ENCODE data around the gene HVCN1. TPM values are rescaled to one million over a fixed set of nuclear protein-coding genes. Genes with fewer than 3 reads are reported as not detected.

The HVCN1 gene, protein sequence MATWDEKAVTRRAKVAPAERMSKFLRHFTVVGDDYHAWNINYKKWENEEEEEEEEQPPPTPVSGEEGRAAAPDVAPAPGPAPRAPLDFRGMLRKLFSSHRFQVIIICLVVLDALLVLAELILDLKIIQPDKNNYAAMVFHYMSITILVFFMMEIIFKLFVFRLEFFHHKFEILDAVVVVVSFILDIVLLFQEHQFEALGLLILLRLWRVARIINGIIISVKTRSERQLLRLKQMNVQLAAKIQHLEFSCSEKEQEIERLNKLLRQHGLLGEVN
- total RNA-seq, result 216 and 228 TPM in 2 replicates
- total RNA-seq (2013), result 456 TPM
- 422 and 658 TPM in 2 replicates for polyA plus RNA-seq
- 307 and 330 TPM in 2 replicates for polyA minus RNA-seq

DNA sequence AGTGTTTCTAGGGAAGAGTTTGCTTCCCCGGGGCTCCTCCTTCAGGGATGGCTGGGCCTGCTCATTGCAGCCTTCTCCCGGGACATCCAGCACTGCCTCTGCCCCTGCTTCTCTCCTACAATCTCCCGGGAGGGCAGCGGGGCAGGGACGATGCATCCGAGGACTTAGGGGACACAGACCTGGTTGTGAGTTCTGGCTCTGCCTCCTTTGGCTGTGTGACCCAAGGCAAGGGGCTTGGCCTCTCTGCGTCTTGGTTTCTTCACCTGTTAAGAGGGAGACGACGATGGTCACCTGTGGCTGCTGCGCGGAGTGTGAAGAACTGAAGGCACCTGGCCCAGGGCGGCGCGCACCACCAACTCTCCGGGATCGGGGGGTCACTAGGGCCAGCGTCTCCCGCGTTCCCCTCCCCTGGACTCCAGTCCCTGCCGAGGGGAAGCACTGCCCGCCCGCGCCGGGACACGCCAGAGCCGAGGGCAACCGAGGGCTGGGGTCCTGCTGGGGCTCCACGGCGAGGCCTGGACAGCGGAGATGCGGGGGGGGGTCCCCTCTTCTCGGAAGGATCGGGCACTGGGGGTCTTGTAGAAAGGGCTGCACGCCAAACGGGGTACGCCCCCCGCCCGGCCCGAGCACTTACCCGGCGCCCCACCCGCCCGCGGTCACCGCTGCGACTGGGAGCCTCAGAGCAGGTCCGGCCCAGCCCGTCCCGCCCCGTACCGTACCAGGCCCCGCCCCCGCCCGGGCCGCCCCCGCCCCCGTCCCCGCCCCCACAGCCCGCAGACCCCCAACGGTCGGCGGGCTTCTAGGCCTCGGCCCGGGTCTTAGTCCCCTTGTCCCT is at the start of gene HVCN1:
Gene HVCN1, minus strand, starts transcription at position 670 of the 835 bp plus-strand sequence. CDS start 5,870 bp downstream, outside the sequence.
- Mint-ChIP-seq H3K4me1 (peaks cover 69% of the 10 kb centered on the region), H3K4me3 (peak within 1 kb of the TSS; percentile 99), H3K9me3 (ENCODE audit: insufficient read depth) (no peaks in the 10 kb centered on the region), H3K27ac (peak within 1 kb of the TSS; percentile 96), H3K27me3 (no peaks in the 10 kb centered on the region)
- Histone ChIP-seq H3K4me2 (replicated peaks; ENCODE audit: low read depth, low read length, poor library complexity, severe bottlenecking) (peak within 1 kb of the TSS; percentile 83), H2AFZ (ENCODE audit: insufficient read depth, low read depth, low read length, poor library complexity, severe bottlenecking) (peak within 1 kb of the TSS; percentile 76), H3K27ac (ENCODE audit: low read length in 2 of 2) (peak within 1 kb of the TSS; percentile 58 to 70), H4K20me1 (ENCODE audit: control insufficient read depth, insufficient read depth, low read length, poor library complexity, severe bottlenecking) (peaks cover 50% of the 10 kb centered on the region), H3K4me3 (ENCODE audit: control extremely low read depth in 1 of 5, extremely low read depth in 1 of 5, insufficient read depth in 1 of 5, low read depth in 2 of 5, low read length in 4 of 5) (peak within 1 kb of the TSS; percentile 72 to 98 (median 92)), H3K4me1 (ENCODE audit: control insufficient read depth in 2 of 2, insufficient read depth in 2 of 2, low read length in 2 of 2) (peaks cover 50 to 69% of the 10 kb centered on the region in 2 donors), H3K36me3 (replicated peaks in 1 of 2; ENCODE audit: control extremely low read depth in 1 of 2, control insufficient read depth in 1 of 2, extremely low read depth in 1 of 2, insufficient read depth in 2 of 2, low read length in 1 of 2) (peaks cover 0 to 46% of the 10 kb centered on the region in 2 experiments), H3K9me3 (ENCODE audit: control extremely low read depth in 1 of 3, control insufficient read depth in 2 of 3, insufficient read depth in 1 of 3, low read length in 2 of 3) (peaks cover 0 to 3% (median 0%) of the 10 kb centered on the region in 3 donors), H3K79me2 (ENCODE audit: control insufficient read depth, insufficient read depth, low read length) (peaks cover 84% of the 10 kb centered on the region), H3K9ac (ENCODE audit: low read length) (peak within 1 kb of the TSS; percentile 84), H3K27me3 (replicated peaks in 1 of 4; ENCODE audit: control extremely low read depth in 1 of 4, control insufficient read depth in 3 of 4, insufficient read depth in 4 of 4, low read length in 3 of 4) (no peaks in the 10 kb centered on the region)
- intact Hi-C loops (cut with micrococcal nuclease), result loop anchor here (1.0 to 5.0 kb wide), 7 partner anchors 10 to 126 kb away; partner anchors contain the start of genes PPP1CC and TCTN1
- 2% methylated on average over 46 of the region's 64 CpGs for WGBS (ENCODE audit: insufficient coverage)
- CTCF ChIA-PET, result interaction anchor here (1.0 to 5.9 kb wide), 4 partner anchors 11 to 87 kb away, joined by 4 to 34 read pairs (median 6); no protein-coding TSS in a partner anchor
- TF ChIP-seq, protein P1, sequence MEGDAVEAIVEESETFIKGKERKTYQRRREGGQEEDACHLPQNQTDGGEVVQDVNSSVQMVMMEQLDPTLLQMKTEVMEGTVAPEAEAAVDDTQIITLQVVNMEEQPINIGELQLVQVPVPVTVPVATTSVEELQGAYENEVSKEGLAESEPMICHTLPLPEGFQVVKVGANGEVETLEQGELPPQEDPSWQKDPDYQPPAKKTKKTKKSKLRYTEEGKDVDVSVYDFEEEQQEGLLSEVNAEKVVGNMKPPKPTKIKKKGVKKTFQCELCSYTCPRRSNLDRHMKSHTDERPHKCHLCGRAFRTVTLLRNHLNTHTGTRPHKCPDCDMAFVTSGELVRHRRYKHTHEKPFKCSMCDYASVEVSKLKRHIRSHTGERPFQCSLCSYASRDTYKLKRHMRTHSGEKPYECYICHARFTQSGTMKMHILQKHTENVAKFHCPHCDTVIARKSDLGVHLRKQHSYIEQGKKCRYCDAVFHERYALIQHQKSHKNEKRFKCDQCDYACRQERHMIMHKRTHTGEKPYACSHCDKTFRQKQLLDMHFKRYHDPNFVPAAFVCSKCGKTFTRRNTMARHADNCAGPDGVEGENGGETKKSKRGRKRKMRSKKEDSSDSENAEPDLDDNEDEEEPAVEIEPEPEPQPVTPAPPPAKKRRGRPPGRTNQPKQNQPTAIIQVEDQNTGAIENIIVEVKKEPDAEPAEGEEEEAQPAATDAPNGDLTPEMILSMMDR (IDR thresholded peaks at IDR 0.05), result no peak
- TF ChIP-seq EZH2 (IDR thresholded peaks at IDR 0.05; ENCODE audit: borderline replicate concordance, insufficient read depth, low read depth, low read length, poor library complexity, severe bottlenecking), result no peak
- peak; percentile 39 for DNase-seq
- ATAC-seq (ENCODE audit: low read depth), result peak; percentile 61
- POLR2A ChIA-PET, result interaction anchor here (0.9 to 3.5 kb wide), 9 partner anchors 11 to 83 kb away, joined by 3 to 28 read pairs (median 11); partner anchors contain the start of gene TCTN1
